Testis (tissue), 3 donors: ENCODE results near the gene SEC22C. TPM values are rescaled to one million over a fixed set of nuclear protein-coding genes. Genes with fewer than 3 reads are reported as not detected.

ENCODE experiments used
- DNase-seq: peaks from one replicate; pipeline ENCODE4 v3.0.0-alpha.2; 2019
- H3K27ac ChIP-seq, 2 donors: fragments of 200-600 bp; sonication (generic); one replicate each; pipeline ENCODE4 v1.5.1; 2019
- H3K27me3 ChIP-seq: fragments of 200-600 bp; sonication (generic); one replicate; pipeline ENCODE4 v1.5.1; 2019
- H3K36me3 ChIP-seq: fragments of 200-600 bp; sonication (generic); one replicate; pipeline ENCODE4 v1.5.1; 2017; ENCODE audit warnings: low read depth; ENCODE audit errors: missing control alignments
- H3K4me1 ChIP-seq: fragments of 200-600 bp; sonication (generic); one replicate; pipeline ENCODE4 v1.5.1; 2019
- H3K4me3 ChIP-seq, 2 donors: fragments of 200-600 bp; sonication (generic); one replicate each; pipeline ENCODE4 v1.5.1; 2017 to 2019
- H3K9me3 ChIP-seq: fragments of 200-600 bp; sonication (generic); one replicate; pipeline ENCODE4 v1.5.1; 2017
- POLR2A ChIP-seq: fragments of 450-650 bp; IDR thresholded peaks from one replicate; pipeline ENCODE4 v1.6.1; 2017; ENCODE audit warnings: antibody characterized with exemption, mild to moderate bottlenecking, moderate library complexity
- WGBS, 2 donors: methylation state at CpG; one replicate each; pipeline ENCODE4 v1.1.5; 2018; 5-methylcytosine and 5-hydroxymethylcytosine counted together
- intact Hi-C: fragments of 100-400 bp; cut with DNase I; formaldehyde crosslinking; loops from one replicate; pipeline ENCODE4 v1.15.1; 2023; ENCODE audit warnings: low total_unique reads
- polyA plus RNA-seq: library from polyadenylated mRNA; stranded (reverse); fragments of 350-450 nt; fragmentation: Illumina TruSeq; extraction: RNeasy Lipid Tissue Mini Kit (QIAGEN cat#74804); gene quantifications from one replicate; pipeline ENCODE4 v1.2.3, GENCODE V29; 2014; ENCODE audit warnings: low read depth, low replicate concordance; ENCODE audit not compliant: insufficient read depth
- total RNA-seq, 2 donors: library from RNA; depleted of rRNA; stranded (reverse); fragments of >200 nt; gene quantifications; one replicate each; pipeline ENCODE4 v1.2.3, GENCODE V29; 2016
- TF ChIP-seq, protein P1 (sequence below), 3 experiments: fragments of 450-650 bp in 2 of 3; fragments of 200-600 bp in 1 of 3; sonication (generic) in 1 of 3; IDR thresholded peaks; one replicate each; pipeline ENCODE4 v1.5.1; 2016 to 2019; ENCODE audit warnings: antibody characterized with exemption in 3 of 3, mild to moderate bottlenecking in 2 of 3, moderate library complexity in 1 of 3

The SEC22C gene
- total and polyA plus RNA-seq, 3 donors from 2014 or later: 61.0 to 86.3 (median 66.0) TPM

DNA sequence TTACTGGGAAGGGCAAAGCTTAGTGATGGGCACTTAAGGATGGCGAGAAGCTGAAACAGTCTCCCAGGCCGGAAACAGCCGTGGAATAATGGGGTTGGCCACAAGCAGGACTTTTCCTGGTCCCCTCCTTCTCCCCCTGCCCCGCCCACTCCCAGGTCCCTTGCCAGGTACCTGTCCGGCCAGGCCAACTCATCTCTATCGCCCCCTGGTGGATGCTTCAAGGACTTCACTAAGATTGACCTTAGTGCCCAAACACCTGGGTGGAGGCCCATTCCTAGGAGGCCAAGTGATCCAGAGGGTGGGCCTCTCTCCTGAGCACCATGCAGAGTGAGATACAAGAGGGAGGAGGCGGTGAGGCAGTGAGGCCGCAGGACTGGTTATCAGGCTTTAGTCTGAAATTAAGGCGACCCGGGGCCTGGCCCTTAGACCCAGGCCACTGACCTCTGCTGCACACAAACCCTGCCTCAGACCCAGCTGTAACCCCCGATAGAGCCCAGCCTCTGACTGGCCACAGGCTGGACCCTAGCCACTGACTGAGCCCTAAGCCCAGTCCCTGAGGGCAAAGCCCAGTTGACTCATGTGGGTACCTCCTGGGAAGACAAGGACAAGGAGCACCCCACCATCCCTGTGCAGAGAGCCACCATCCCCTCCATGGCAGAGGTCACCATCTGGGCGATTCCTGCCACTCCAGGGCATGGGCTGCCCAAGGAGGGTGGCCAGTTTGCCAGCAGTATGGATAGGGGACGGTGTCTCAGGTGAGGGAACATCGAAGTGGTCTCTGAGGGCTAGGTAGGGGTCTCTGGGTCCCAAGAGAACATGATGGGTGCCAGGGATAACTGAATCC is 41.7 kb downstream of the SEC22C start:
- intact Hi-C loops: no loop called here
- Histone ChIP-seq H3K27me3 (no peaks in the 10 kb centered on the region), H3K27ac (no peak overlapping the region), H3K9me3 (no peaks in the 10 kb centered on the region), H3K36me3 (no peaks in the 10 kb centered on the region), H3K4me1 (peaks cover 1% of the 10 kb centered on the region), H3K4me3 (no peak overlapping the region)
- WGBS, 2 donors: 66 to 81% methylated on average over 13 to 14 of the region's 14 CpGs
- TF ChIP-seq POLR2A: no peak
- TF ChIP-seq, protein P1, sequence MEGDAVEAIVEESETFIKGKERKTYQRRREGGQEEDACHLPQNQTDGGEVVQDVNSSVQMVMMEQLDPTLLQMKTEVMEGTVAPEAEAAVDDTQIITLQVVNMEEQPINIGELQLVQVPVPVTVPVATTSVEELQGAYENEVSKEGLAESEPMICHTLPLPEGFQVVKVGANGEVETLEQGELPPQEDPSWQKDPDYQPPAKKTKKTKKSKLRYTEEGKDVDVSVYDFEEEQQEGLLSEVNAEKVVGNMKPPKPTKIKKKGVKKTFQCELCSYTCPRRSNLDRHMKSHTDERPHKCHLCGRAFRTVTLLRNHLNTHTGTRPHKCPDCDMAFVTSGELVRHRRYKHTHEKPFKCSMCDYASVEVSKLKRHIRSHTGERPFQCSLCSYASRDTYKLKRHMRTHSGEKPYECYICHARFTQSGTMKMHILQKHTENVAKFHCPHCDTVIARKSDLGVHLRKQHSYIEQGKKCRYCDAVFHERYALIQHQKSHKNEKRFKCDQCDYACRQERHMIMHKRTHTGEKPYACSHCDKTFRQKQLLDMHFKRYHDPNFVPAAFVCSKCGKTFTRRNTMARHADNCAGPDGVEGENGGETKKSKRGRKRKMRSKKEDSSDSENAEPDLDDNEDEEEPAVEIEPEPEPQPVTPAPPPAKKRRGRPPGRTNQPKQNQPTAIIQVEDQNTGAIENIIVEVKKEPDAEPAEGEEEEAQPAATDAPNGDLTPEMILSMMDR (IDR thresholded peaks at IDR 0.05): peak; percentile 57 to 83 (median 65)
- DNase-seq: peak; percentile 74

DNA sequence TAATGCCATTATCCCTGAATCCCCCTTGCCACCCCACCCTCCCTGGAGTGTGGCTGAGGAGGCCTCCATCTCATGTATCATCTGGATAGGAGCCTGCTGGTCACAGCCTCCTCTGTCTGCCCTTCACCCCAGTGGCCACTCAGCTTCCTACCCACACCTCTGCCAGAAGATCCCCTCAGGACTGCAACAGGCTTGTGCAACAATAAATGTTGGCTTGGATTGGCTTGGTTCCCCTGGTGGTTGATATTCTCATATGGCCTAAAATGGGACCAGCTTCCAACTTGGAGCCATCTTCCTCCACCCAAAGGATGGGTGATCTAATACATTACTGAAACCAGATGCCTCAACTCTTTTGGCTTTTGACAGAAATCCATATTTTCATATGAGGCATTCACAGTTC is 44.4 kb downstream of the SEC22C start:
- no peak overlapping the region for H3K27ac ChIP-seq
- no peaks in the 10 kb centered on the region for H3K9me3 ChIP-seq
- no peaks in the 10 kb centered on the region for H3K27me3 ChIP-seq
- H3K36me3 ChIP-seq: no peaks in the 10 kb centered on the region
- H3K4me1 ChIP-seq: no peaks in the 10 kb centered on the region
- no peak overlapping the region for H3K4me3 ChIP-seq
- DNase-seq: no peak
- intact Hi-C loops: no loop called here
- TF ChIP-seq POLR2A: no peak
- TF ChIP-seq, protein P1 (IDR thresholded peaks at IDR 0.05): no peak

DNA sequence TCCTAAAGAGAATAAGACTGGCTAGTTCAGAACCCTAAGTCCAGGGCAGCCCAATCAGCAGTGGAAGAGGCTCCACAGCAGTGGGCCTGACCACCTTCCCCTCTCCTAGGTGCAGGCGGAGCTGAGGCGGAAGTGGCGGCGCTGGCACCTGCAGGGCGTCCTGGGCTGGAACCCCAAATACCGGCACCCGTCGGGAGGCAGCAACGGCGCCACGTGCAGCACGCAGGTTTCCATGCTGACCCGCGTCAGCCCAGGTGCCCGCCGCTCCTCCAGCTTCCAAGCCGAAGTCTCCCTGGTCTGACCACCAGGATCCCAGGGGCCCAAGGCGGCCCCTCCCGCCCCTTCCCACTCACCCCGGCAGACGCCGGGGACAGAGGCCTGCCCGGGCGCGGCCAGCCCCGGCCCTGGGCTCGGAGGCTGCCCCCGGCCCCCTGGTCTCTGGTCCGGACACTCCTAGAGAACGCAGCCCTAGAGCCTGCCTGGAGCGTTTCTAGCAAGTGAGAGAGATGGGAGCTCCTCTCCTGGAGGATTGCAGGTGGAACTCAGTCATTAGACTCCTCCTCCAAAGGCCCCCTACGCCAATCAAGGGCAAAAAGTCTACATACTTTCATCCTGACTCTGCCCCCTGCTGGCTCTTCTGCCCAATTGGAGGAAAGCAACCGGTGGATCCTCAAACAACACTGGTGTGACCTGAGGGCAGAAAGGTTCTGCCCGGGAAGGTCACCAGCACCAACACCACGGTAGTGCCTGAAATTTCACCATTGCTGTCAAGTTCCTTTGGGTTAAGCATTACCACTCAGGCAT is 45.6 kb downstream of the SEC22C start:
- Histone ChIP-seq H3K9me3 (no peaks in the 10 kb centered on the region), H3K4me3 (peak overlapping the region in 1 of 2 donors; percentile 38), H3K36me3 (no peaks in the 10 kb centered on the region), H3K4me1 (no peaks in the 10 kb centered on the region), H3K27me3 (no peaks in the 10 kb centered on the region), H3K27ac (no peak overlapping the region)
- DNase-seq: peak; percentile 74
- intact Hi-C loops: no loop called here
- TF ChIP-seq POLR2A: no peak
- TF ChIP-seq, protein P1 (IDR thresholded peaks at IDR 0.05): peak in 1 of 3 experiments; percentile 46
- 29 to 74% methylated on average over 4 to 30 of the region's 35 CpGs for WGBS, 2 donors

DNA sequence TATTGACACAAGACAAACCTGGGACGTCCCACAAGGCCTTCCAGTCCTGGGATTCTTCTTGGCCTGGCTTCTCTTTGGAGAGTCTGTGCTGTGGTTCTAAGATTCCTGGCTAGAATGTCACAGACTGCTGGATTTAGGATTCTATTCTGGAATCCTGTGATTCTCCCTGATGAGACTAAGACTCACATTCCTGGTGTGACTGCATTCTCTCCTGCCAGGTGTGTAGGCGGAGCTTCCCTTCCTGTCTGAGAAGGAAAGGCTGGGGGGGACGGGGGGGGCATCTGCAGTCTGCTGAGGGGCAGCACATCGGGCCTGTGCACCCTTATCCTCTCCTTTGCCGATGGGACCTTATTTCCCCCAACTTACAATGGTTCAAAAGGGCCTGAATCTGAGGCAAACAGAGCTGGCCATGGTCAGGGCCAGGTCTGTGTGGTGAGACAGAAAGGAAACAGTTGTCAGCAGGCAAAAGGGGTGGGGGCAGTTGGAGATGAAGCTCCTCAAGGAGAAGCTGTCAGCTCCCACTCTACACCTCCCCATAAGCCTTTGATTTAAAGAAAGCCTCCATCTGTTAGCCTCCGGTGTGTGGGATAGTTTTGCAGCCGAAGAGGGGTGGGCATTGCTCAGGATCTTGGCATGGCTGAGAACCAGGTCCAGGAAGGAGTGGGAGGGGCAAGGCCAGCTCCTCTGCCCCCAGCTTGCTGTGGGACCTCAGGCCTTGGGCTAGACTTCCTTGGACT is 48.4 kb downstream of the SEC22C start:
- Histone ChIP-seq H3K27ac (no peak overlapping the region), H3K4me1 (no peaks in the 10 kb centered on the region), H3K9me3 (no peaks in the 10 kb centered on the region), H3K36me3 (no peaks in the 10 kb centered on the region), H3K27me3 (no peaks in the 10 kb centered on the region), H3K4me3 (no peak overlapping the region)
- TF ChIP-seq, protein P1 (IDR thresholded peaks at IDR 0.05): no peak
- no peak for TF ChIP-seq POLR2A
- 72 to 77% methylated on average over 7 of the region's 7 CpGs for WGBS, 2 donors
- intact Hi-C loops: no loop called here
- DNase-seq: no peak
